Inflammatory macrophage treated with lipopolysaccharide for 1 hour (primary cell): ENCODE results near the gene HOXB3.

Experiments used
- DNase-seq, 2 donors: peaks; one replicate each; pipeline ENCODE4 v3.0.0-alpha.2; 2020 to 2022

HOXB3 gene

DNA sequence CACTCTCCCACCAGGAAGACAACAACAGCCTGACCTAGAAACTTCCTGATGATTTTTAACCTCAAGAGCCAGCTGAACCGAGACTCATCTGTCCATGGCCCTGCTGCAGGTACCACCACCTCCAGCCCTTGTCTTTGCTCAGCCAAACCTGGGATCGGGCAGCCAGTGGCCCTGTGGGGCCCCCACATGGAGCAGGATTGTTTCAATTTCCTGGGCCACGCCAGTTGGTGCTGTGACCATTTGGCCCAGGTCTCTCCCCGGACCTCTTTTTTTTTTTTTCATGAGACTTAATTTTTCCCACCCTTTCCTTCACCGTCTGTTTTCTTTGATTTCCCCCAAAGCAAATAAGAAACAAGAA lies 36.9 kb downstream of the HOXB3 start:
- no peak for DNase-seq

DNA sequence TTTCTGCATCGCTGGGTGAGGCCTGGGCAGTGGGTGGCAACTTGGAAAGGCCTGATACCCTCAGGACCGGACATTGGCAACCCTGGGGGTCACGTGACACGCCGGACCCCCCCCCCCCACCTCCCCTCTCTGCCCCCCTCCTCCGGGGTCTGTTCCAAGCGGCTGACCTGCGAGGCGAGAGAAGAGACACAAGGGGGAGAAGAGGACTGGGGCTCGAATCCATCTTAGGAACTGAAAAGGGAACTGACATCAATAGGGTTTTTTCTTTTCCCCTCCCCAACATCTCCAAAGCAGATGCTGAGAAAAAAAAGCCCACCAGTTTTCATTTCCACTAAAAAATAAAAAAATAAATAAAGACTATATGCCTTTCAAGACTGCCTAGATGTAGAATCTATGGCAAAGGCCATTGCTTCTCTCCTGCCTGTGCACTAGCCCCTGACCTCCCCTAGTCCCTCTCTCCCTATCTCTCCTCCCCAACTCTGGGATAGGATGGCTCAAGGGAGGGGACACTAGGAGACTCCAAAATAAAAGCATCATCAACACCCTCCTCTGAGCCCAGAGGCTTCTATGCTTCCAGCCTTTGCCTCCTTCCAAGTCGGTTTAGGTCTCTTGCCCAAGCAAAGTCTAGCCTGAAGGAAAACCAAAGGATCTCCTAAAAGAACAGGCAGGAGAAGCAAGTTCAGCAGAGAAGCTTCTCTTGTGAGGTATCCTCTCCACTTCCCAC lies 37.4 kb downstream of the HOXB3 start:
- no peak for DNase-seq

DNA sequence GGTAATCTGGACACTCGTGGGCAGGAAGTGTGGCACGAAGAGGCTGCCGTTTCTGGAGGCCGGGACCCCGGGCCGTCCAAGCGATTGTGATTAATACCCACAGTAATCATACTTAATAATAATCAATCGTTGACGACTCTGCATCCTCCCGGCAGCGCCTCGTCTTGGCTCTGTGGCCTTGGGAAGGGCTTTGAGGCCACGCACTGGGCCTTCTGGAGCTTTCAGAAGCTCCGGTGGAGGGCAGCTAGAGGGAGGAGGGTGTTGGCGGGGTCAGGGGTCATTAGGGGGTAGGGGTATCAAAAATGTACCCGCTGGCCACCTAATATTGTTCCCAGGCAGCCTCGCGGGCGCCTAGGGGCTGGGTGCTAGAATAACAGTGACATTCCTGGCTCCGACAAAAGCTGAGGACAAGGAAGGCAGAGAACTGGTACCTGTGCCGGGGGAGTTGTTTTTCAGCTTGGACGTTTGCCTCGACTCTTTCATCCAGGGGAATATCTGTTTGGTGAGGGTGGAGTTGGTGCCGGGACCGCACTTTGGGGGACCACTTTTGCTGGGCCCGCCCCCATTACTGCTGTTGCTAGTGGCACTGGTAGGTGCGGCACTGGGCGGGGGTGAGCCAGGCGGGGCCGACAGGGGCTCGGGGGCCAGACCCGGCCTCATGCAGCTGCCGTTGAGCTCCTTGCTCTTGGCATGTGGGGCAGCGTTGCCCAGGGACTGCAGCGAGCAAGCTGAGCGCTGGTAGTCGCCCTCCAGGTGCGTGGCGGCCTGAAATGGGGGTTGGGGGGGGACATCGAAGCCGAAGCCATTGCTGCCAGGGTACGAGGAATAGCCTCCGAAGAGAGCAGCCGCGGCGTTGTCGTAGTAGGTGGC lies 38.2 kb downstream of the HOXB3 start:
- no peak for DNase-seq

DNA sequence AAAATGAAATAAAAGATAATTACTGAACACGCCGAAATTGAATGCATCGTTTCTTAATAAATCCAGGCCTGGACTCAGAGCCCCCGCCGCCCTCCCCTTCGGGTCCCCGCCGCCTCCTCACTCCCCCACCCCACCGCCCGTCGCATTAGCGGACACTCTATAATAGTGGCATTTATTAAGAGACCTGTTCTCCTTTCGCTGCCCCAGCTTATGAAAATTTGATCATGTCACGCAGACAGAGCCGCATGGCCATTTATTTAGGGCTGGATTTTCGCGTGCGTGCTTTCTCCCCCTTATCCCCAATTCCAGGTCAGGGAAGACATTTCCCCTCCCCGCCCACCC lies 38.9 kb downstream of the HOXB3 start:
- no peak for DNase-seq

DNA sequence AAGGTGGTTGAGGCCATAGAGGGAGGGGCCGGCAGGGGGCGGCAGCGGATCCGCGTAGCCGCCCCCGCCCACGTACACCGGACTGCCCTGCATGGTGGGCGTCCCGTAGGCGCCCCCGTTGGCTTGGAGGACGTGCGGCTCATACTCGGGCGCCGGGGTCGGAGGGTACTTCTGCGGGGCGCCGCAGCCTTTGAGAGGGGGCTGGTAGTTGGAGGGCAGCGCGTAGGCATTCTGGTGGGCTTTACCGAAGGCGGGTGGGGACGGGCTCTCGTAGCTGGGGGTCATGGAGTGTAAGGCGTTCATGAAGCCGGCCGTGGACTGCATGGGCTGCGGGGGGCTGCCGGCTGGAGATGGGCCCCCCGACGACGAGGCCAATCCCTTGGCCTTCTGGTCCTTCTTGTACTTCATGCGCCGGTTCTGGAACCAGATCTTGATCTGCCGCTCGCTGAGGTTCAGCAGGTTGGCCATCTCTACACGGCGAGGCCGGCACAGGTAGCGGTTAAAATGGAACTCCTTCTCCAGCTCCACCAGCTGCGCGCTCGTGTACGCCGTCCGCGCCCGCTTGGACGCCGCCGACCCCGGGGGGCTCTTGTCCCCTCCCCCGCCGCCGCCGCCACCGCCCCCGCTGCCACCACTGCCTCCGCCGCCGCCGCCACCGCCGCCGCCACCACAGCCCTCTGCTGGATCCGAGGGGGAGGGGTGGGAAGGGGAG lies 39.4 kb downstream of the HOXB3 start:
- DNase-seq: no peak

DNA sequence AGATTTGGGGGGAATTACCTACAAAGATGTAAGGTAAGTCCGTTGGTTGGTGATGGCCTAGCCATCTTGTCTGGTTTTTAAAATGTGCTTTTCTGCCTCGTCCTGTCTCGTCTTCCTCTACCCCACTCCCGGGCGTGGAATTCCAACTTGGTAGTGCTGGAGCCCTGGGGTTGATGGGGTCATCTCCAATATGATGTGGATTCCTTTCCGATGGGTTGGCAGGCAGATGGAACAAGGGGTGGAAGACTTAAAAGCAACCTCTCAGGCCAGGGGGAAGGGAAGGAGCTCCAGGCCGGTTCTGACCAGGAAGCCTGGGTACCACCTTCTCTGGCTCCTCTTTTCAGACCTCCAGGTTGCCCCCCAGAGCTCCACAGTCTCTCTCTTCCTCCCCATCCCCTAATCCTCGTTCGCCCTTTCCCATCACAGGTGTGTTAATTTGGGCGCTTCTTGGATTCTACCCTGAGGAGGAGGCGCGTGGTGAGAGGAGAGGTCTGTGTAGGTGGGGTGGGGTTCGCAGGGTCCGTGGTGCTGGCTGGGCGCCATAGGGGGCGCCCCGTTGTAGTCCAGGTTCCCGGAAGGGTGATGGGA lies 40.0 kb downstream of the HOXB3 start:
- no peak for DNase-seq

DNA sequence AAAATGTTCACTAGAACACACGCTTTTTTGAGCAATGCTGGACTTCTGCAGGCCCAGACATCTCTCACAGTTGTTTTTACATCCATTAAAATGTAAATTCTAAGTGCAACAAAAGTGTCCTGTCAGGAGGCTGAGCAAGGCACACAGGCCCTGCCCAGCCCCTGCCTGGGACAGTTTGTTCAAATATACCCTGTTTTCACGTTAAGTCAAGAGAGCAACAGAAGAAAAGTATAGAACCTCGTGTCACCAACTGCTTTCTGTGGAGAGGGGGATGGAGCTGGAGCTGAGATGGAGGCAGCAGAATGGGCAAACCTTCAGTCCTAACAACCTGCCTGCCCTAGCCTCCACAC lies 40.8 kb downstream of the HOXB3 start:
- DNase-seq: no peak

DNA sequence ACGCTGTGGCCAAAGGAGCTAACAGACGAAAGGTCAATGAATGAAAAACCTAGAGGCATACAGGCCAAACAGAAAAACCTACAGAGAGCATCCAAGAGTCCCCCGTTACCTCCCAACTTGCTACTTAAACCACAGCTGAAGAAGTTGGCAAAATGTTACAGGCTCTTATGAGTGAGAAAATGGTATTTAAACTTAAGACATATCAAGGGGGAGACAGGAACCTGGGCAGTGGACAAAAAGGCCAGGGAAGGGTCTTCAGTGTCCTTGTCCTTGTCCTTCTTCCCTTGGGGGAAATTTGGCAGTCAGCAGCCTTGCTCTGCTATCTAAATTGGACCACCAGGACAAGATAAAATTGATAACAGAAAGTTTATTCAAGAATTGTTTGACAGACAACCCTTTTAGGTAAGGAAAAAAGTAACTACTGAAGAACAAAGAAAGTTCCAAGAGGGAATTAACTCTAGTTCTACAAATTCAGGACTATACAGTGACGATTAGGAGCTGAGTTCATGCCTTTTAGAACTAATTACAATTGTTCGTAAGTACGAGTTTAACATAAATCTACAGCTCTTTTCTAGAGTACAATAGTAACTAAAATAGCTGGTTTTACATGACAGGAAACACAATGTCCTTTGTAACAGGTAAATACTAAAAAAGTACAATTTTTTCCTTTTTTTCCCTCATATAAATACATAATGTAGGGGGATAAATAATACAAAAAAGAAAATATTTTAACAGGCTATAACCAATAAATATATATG lies 41.3 kb downstream of the HOXB3 start:
- DNase-seq: no peak

DNA sequence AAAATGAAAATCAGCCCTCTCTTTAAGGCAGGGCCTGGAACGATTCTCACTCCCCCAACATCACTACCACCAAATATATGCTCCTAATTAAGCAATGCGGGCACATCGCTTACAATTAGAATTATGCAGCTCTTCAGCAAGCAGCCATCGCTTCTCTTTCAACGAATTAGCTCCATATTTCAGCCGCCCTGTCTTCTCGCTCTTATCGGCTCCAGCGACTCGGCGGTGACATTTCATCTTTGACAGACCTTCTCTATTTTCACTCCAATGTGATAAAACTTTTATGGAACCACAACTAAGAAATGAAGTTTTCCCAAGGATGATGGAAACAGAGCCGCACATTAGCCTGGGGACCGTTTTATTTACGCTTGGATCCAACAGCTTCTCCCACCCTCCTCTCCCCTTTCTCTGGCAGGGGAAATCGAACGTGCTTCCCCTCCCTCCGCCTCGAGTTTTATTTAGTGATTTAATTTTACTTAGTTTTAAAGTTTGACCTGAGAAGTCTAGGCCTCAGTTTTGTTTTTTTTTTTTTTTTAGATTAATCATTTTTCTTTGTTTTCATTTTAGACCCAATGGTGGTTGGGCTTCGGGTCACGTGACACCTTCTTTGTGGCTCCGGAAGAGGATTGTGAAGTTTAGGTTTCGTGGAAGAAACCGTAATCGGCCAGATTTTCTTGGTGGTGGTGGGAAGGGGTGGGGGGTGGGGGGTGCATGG lies 42.1 kb downstream of the HOXB3 start:
- peak in 1 of 2 donors; percentile 13 for DNase-seq

DNA sequence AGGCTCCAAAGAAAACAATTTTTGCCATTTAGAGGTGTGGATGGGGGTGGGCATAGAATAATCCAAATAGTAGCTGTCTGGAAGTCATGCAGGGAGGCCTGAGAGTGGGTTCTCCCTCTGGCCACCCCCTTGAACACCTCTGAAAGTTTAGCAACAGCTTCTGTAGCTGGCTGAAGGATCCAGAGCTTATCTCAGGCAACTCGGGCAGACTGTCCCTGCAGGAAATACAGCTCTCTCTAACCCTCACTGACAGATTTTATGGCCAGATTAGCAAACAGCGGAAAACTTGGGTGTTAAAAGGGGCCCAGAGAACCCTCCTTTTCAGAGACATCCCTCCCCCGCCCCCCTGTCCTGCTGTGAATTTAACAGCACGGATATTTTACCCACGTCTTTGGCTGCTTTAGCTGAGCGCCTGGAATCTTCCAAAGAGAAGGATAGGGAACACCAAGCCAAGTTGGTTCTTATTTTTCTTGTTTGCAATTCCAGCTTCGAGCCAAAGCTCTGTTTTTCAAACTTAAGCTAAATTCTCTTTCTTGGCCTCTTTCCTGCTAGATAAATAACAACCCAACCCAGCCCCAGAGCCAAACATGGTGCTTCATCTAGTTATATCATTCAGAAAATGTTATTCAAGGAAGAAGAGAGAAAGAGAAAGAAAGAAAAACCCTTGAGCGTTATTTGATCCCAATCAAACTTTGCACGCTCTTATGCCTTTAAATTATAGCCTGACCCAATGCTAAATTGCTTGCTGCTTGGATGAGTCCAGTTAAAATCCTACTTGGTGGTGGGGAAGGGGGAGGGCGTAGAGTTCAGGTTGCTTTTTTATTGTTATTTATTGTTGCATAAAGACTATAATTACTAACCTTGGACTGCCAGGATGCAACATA lies 42.9 kb downstream of the HOXB3 start:
- no peak for DNase-seq

DNA sequence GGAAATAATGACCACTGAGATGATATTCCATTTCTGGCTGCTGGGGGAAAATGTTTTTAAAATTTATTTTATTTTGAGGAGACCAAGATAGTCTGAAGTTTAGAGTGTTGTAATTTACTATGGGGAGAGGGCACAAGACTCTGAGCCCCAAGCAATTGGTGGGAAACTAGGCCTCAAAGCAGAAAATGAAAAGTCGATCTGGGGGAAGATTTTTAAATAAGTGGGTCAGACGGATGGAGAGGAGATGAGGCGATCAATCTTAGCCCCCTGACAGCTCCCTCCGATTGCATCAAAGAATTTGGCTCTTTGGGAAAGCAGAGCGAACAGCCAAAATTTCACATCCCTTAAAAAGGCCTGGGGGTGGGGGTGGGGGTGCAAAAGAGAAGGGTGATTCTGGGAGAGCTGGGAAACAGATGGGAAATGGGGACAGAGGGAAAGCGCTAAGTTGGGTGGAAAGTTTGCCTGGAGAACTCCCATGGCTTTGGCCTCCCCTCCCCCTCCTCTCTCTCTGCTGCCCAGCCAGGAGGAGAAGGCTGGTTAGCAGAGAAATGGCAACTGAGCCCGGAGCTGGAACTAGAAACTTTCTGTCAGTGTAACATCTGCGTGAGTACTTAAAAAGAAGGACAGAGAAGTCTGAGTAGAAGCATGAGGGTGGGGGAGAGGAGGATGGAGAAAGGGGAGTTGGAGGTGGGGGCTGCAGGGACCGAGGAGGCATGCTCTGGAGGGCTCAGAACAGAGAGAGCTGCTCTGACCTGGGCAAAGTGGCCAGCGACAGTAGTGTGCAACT lies 43.7 kb downstream of the HOXB3 start:
- no peak for DNase-seq

DNA sequence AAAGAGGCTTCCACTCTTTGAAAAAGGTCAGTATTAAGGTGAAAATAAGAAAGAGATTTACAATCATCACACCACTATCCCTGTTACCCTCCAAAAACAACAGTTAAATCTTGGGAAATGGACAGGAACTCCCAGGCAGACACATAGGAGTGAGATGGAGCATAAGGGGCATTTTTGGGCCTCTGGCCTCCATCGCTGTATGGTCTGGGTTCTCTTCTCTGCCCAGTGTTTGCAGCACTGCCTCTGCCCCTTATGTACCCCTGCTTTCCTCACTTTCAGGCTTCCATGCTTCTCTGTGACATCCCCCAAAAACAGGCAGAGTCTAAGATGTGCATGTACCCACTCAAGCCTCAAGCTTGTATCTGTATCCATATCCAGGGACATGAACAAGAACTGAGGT lies 44.5 kb downstream of the HOXB3 start:
- DNase-seq: no peak

DNA sequence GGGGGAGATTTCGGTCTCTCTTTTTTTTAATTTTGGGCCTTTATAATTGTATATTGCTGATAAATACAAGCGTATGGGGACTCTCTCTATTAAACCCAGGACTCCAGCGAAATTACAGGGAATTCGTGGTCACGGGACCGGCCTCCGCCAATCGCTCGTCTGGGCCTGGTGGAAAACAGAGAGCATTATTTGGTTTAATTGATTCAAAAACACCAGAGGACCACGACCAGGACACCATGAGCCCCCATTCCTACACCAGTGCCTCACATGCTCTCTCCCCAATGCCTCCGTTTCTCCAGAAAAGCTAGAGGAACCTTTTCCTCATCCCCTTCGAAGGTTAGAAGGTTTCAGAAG lies 45.0 kb downstream of the HOXB3 start, which contains the start of gene HOXB2:
TSS of gene HOXB2 (minus strand) at position 88 of the 354 bp plus-strand sequence. CDS start 198 bp downstream, outside the sequence.
- DNase-seq: no peak

DNA sequence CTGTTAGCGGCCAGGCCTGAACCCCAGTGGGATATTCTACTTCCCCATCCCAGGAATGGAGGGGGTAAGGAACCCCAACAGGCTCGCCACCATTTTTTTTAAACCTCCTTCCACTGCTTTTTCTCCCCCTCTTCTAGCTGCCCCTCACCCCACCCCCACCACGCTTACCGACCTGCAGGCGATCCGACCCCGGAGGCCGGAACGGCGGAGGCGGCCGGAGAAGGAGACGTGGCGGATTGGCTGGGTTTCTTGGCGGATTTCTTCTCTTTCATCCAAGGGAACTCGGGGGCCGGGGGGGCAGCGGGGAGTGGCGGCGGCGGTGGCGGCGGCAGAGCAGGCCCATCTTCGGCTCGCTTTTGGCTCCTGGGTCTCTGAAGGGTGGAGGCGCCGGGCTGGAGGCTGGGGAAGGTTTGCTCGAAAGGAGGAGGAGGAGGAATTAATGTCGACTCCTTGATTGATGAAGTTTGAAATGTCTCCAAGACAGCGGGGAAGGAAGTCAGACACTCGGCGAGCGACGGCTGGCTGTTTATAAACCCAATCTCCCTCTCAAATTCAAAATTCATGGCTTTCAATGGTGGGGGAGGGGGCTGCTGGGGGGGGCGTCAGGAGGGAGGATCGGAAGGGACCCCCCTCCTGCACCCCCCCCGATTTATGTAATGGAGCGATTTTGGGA lies 45.6 kb downstream of the HOXB3 start:
- peak in 1 of 2 donors; percentile 15 for DNase-seq

DNA sequence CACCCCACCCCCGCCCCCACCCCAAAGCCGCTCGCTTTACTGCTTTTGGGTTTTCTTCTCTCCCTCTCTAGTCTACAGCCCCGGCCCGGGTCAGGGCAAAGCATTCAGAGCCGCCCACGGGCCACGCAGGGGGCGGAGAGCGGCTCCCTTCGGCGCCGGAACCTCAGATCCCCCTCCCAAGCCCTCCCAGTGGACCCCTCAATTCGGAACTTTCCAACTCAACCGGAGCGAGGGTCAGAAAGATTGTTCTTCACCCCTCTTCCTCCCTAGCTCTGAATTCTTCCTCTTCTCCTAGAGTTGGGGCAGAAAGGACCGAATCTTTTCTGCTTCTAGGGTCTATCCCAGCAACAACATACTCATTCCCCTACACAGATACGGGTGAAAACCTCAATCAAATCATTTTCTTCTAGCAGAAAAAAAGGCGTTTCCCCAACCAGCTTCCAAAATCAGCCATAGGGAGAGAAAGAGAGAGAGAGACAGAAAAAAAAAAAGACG lies 46.1 kb downstream of the HOXB3 start:
- peak in 1 of 2 donors; percentile 9 for DNase-seq

DNA sequence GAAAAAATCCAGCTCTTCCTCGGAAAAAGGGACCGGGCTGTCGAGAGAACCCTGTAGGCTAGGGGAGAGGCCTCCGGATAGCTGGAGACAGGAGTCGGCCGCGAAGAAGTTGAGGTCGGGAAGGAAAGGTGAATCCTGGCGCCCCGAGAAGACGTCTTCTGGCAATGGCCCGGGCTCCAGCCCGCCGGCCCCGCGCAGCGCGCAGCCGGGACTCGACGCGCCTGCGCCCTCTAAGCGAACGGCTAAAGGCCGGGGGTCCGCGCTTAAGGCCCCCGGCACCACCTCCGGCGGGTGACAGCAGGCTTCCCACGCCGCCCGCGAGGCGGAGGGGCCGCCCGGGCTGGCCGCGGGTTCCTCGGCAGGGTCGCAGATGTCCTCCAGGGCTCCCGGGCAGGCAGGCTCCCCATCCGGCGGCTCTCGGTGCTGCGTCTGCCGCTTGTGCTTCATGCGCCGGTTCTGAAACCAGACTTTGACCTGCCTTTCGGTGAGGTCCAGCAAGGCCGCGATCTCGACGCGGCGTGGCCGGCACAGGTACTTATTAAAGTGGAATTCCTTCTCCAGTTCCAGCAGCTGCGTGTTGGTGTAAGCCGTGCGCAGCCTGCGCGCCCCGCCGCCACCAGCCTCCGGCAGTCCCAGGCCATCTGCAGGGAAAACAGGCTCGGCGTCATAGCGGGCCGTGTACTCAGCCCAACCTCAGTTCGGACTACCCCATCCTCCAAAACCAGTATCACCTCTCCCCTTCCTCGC lies 46.8 kb downstream of the HOXB3 start:
- DNase-seq: peak; percentile 8 to 44

DNA sequence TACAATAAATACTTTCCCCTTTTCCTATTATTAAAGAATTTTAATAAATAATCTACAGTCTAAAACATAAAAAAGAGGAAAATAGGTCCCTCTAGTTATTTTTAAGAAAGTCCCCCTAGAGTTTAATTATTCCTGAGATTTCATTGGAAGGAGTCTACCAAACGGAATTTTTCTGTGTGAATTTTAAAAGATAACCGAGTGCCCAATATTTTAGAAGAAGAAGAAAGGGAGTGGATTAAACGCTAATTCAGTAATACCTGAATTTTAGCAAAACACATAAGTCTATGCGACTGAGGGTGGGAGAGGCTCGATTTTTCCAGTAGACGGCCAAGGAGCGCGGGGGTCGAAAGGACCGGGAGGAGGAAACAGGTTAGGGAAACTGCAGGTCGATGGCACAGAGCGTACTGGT lies 47.3 kb downstream of the HOXB3 start:
- no peak for DNase-seq

DNA sequence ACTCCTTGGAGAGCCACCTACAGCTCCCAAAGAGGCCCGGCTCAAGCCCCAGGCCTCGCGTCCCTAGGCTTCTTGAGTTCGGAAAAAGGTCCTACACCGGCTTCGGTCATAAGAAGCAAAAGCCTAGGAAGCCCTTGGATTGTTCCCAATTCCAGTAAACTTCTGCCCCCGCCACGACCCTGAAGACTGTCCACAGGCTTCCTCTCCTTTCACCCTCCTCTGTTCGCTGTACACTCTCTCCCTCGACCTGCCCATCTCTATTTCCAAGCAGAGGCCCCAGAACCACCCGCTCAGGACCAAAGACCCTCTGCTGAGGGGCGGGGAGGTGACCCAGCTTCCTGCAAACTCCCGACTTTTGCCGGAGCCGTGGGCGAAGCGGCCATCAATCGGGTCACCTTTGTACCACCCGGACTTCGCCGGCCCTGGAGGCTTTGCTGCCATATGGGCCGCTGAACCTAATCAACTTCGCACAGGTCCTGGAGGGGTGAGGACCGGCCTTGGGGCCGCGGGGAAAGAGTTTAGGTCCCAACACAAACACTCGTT lies 47.9 kb downstream of the HOXB3 start:
- no peak for DNase-seq
